Germinal center (tissue), 1 donor: ENCODE results near the gene MOB3B.

Experiments used
- DNase-seq: peaks from one replicate; pipeline ENCODE4 v3.0.0; 2012; ENCODE audit warnings: mixed read lengths, low spot score

Gene MOB3B

GRCh38 chr9:27541740-27542139 is 12.1 kb upstream of the MOB3B start:
- no peak for DNase-seq

DNA sequence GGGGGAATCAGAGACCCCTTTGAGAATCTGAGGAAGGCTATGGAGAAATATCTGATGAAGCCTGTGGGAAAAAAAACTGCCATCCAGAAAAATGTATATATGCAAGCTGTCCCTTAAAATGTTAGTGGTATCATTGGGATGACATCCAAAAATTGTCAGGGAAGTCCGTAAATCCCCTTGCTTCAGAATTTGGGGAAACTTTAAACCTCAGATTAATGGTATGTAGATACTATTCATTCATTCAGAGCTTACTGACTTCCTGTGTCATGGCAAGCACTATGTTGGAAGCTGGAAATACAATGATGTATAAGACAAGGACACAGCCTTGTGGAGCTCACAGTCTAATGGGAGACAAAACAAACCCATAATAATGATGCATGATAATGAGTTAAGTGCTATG is 10.9 kb upstream of the MOB3B start:
- no peak for DNase-seq

DNA sequence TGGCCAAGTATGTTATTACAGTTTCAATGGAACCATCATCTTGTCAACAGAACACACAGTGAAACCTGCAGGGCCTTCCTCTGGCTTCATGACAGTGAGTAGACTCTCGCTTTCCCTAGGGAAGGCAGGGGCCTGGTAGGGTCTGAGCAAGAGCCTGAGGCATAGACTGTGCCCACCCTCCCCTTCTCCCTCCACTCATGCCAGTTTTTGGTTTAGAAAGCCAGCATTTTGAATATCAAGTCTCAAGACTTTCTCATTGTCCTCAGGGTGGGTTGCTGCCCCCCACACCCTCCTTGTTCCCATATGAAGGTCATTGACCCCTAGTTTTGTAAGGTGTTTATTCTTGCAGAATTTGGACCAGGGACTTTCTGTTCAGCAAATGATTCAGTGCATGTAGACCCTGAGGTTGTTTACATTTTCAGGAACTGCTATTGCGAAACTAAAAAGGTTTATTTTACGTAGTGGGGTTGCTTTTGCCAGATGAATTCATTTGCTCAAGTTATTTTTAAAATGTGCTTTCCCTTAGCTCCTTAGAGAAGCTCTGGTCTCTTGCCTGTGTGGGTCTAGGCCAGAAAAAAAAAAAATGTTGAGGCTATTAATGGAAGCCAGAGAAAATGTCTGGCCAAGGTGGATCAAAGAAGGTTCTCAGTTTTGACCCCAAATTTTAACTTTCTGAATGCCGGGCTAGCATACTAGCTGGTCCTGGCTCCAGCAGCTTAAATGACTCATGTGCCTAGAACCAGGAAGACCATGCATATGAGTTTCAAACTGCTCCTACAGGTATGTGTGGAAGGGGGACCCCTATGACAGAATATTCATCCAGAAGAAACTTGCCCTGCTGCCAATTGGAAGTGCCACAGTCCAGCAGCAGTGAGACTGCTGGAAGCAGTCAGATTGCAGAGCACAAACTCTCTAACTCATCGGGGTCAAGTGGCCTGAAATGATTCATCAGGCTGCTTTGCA is 10.1 kb upstream of the MOB3B start:
- DNase-seq, result no peak

- DNase-seq, result no peak
These were observed 9.0 kb upstream of the MOB3B start for GRCh38 chr9:27538647-27539046.

GRCh38 chr9:27537756-27538155 is 8.1 kb upstream of the MOB3B start:
- DNase-seq, result no peak

DNA sequence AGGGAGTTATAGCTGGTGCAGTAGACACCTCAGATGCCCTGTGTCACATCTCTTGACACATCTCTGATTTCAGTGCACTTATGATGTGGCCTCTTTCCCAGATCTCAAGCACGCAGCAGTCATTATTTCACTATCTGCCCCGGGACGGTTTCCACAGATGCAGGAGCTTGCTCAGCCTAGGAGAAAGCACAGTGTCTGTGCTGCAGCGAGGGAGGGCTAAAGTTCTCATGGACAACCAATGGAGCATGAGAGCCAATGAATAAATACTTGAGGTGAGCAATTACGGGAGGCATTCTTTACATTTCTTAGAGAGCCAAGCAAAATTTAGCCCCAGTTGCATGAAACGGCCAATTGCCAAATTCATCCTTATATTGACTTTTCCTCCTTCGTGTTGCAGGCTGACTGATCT is 7.4 kb upstream of the MOB3B start:
- DNase-seq, result no peak

GRCh38 chr9:27536168-27536567 is 6.6 kb upstream of the MOB3B start:
- DNase-seq, result no peak

DNA sequence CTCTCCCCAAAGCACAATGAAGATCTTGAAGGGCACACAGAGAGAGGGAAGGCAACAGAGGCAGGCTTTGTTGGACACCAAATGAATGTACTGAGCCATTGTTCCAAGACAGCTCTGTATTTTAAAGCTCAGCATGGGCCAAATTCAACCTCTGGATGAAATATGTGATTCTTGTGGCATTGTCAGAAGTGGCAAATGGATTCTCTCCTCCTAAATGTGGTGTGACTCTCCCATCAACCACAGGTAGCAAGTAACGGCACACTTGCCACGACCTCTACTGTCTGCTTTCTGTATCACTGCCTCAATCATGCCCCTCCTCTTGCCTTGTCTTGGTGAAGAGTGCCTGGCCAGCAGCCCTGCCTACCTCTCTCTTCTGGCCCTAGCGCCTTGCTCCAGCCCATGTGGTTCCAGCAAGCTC is 6.1 kb upstream of the MOB3B start:
- DNase-seq, result peak; percentile 17

GRCh38 chr9:27534658-27535209 is 5.1 kb upstream of the MOB3B start:
- no peak for DNase-seq

GRCh38 chr9:27534131-27534530 is 4.5 kb upstream of the MOB3B start:
- DNase-seq, result no peak

GRCh38 chr9:27533311-27533710 is 3.7 kb upstream of the MOB3B start:
- DNase-seq, result no peak

DNA sequence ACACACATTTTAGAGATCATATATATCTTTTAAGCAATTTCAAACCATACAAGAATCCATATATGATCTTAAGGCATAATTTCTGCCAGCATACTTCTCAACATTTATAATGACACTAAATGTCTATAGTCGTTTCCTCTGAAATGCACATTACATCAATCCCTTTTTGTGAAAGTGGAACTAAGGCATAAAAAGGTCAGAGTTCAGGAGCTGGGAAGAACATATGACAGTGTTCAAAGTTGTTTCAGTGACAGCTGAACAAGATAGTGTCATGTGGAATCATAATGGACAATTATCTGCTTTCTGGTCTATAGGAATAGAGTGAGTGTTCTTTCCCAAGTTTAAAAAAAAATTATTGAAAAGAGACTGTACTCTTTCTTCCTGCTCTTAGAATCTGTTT is 2.4 kb upstream of the MOB3B start:
- no peak for DNase-seq

- no peak for DNase-seq
These were observed 1.5 kb upstream of the MOB3B start for GRCh38 chr9:27530915-27531755.

- DNase-seq, result peak; percentile 57
These were observed 713 bp downstream of the MOB3B start for GRCh38 chr9:27528886-27529315.

DNA sequence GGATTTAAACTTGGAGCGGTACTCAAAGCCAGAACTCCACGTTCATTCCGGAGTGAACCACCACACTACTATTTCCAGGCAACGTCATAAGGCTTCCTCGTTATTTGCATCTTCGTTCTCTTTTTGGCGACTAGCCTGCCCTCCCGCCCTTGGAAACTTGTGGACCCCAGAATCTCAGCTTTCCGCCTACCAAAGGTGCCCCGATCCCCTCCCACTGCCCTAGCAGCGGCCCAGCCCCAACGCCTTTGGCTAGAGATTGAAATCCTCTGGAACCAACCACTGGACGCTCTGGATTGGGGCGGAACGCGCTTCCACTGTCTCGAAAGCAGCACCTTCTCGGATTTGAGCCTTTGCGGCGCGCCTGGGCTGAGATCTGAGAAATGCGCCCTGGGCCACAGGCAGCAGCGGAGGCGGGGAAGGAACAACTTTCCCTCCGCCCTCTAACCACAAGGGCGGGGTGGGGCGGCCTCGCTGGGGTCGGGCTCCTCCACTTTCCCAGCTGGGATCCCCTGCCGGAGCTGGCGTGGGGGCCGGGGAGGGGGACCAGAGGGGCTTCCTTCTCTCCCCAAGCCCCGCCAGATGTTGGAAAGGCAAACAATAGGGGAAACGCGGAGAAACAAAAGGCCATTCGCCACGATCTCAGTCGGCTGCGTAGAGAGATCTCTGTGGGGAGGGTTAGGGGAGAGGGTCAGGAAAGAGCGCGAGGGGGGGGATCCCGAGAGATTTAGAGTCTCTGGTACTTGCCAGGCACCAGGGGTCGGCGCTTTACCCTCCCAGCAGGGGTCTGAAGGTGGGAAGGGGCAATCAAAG is 1.3 kb downstream of the MOB3B start:
- DNase-seq, result peak; percentile 52

GRCh38 chr9:27527702-27528075 is 1.9 kb downstream of the MOB3B start:
- no peak for DNase-seq

DNA sequence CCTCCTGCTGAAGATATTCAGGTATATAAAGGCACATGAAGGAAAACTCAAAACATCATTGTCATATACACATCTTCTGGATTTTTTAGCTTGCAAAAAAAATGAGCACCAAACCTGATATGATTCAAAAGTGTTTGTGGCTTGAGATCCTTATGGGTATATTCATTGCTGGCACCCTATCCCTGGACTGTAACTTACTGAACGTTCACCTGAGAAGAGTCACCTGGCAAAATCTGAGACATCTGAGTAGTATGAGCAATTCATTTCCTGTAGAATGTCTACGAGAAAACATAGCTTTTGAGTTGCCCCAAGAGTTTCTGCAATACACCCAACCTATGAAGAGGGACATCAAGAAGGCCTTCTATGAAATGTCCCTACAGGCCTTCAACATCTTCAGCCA is 5.4 kb downstream of the MOB3B start, which contains the start of gene IFNK:
IFNK (plus strand) TSS at position 55 of the 400 bp plus-strand sequence; CDS start at position 102, 47 bp downstream.
- no peak for DNase-seq

- DNase-seq, result no peak
These were observed 6.5 kb downstream of the MOB3B start for GRCh38 chr9:27523141-27523540.

- no peak for DNase-seq
These were observed 8.6 kb downstream of the MOB3B start for GRCh38 chr9:27520986-27521385.

GRCh38 chr9:27519466-27520465 is 9.8 kb downstream of the MOB3B start:
- no peak for DNase-seq
